VCaP (cell line): ENCODE measurements around the gene RAB3IL1.

Experiments used
- H3K27ac ChIP-seq: fragments of 450-650 bp; 2 replicates; pipeline ENCODE4 v1.5.1; 2017
- TF ChIP-seq, protein P1 (sequence below): fragments of 450-650 bp; conservative IDR thresholded peaks from 2 replicates; pipeline ENCODE4 v1.5.1; 2017; ENCODE audit warnings: mild to moderate bottlenecking, moderate library complexity

Gene RAB3IL1

DNA sequence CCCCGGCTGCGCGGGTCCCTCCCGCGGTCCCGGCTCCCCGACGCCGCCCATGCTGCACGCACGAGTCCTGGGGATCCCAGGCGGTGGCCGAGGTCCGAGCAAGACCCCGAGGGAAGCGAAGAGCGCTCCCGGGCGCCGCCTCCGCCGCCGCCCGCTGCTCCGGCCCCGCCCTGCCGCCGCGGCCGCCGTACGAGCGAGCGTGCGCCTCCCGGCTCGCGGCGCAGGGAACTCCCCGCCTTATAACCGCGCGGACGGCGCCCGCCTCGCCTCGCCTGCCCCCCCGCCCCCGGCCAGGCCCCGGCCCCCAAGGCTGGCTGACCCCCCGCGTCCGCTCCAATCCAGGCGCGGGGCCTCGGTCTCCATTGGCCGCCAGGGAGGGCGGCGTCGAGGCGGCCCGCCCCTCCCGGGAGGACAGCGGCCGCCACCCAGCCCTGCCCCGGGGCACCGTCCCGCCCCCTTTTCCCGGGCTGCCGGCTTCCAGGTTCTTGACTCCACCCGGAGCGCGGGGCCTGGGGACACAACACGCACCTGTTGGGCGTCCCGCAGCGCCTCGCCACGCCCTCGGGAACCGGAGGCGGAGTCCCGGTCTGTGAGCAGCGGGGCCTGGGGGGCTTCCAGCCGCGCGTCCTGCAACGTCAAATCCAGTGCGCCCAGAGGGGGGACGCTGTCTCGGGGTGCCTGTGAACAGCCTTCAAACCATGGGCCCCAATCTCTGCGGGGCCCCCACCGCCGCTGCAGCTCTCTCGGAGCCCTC is 25.9 kb downstream of the RAB3IL1 start, which contains the start of gene FADS3:
Gene FADS3 (minus strand): TSS at position 215 of the 754 bp plus-strand sequence. CDS start 164 bp downstream, at position 51.
- H3K27ac ChIP-seq, result peak within 1 kb of the TSS; percentile 79

DNA sequence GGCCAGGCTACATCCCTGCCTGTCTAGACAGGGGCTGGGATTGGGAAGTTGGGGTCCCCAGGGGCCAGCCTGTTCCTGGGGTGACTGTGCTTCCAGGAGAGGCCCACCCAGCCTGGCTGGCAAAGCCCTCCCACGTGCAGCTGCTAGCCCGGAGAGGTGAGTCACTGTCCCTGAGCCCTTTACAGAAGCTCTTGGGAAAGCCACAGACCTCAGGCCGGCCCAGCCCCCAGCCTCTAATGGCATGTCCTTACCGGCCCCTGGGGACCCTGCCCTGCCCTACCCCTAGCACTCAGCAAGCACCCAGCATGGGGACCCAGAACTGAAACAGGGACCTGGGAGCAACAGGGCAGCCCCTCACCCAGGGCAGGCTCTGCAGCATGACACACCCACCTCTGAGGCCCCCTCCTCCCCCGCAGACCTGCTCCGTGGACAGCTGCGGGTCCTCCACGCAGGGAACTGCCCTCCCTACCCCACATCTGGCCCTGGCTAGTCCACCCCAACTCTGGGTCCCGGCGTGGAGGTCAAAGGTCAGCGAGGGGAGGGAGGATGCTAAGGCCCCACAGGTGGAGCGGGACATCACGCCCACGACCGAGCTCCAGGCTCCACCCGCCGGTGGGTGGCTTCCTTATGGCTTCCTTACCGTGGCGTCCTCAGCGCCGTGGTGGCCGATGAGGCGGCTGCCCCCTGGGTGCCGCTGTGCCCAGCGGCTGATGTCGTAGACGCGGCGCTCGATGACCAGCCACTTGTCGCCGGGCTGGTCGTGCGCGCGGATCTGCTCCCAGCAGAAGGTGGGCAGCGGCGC is 26.6 kb downstream of the RAB3IL1 start:
- peak overlapping the region; percentile 79 for H3K27ac ChIP-seq
- TF ChIP-seq, protein P1, sequence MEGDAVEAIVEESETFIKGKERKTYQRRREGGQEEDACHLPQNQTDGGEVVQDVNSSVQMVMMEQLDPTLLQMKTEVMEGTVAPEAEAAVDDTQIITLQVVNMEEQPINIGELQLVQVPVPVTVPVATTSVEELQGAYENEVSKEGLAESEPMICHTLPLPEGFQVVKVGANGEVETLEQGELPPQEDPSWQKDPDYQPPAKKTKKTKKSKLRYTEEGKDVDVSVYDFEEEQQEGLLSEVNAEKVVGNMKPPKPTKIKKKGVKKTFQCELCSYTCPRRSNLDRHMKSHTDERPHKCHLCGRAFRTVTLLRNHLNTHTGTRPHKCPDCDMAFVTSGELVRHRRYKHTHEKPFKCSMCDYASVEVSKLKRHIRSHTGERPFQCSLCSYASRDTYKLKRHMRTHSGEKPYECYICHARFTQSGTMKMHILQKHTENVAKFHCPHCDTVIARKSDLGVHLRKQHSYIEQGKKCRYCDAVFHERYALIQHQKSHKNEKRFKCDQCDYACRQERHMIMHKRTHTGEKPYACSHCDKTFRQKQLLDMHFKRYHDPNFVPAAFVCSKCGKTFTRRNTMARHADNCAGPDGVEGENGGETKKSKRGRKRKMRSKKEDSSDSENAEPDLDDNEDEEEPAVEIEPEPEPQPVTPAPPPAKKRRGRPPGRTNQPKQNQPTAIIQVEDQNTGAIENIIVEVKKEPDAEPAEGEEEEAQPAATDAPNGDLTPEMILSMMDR, result peak; percentile 50

More for the DNA sequence above, 25.9 kb downstream of the RAB3IL1 start, which contains the start of gene FADS3:
- TF ChIP-seq, protein P1, result no peak

DNA sequence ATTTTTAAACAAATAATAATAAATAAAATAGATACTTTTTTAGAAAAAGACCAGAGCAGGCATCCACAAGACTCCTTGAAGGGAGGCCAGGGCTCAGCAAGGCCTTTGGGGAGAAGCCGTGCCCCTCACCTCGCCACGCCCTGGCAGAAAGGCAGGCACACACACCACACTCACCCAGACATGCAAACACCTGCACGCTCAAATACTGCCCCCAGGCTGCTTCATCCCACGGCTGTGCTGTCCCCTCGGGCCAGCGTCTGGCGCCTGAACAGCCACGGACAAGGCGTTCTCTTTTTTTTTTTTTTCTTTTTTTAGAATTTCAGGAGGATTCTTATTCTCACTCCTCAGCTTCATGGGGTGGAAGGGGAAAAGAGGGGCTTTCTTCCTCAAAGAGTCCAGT is 27.5 kb downstream of the RAB3IL1 start:
- TF ChIP-seq, protein P1, result no peak
- peak overlapping the region; percentile 79; the same call in 1 of the 2 replicates for H3K27ac ChIP-seq

DNA sequence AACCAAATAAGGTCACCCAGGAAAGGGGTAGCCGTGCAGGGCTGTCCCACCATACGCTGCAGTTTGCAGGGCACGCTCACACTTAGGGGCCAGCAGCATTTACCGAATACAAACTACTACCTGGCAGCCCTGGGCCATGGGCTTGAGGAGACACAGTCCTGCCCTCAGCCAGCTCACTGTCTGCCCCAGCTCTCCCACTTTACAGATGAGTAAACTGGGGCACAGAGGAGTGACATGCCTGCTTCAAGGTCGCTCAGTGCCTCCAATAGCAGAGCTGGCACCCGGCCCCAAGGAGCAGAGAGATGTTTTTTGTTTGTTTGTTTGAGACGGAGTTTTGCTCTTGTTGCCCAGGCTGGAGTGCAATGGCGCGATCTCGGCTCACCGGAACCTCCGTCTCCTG is 28.8 kb downstream of the RAB3IL1 start:
- TF ChIP-seq, protein P1, result no peak
- no peak overlapping the region for H3K27ac ChIP-seq

DNA sequence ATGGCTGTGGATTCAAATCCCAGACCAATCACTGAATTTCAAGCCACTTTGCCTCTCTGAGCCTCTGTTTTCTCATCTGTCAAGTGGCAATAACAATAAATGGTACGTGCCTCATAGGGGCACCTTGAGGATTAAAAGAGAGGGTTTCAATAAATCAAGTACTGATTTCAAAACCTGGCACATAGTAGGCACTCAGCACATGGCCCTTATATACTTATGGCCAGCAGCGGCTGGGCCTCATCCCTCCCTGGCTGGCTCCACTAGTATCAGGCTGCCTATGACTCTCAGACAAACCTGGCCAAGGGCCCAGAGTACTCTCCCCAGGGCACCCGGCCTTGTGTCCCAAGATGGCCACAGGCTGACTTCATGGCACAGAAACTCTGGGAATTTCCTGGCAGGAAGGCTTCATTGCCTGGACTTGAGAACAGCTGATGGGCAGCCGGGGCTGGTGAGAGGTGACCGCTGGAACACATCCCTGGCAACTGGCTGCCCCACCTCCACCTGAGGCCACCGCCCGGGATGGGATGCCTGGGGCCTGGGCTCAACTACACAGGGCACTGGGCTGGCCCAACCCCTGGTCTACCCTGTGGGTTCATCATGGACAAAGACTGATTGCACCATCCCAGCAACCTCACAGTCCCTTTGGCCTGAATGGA is 29.4 kb downstream of the RAB3IL1 start:
- H3K27ac ChIP-seq, result no peak overlapping the region
- TF ChIP-seq, protein P1, result no peak

DNA sequence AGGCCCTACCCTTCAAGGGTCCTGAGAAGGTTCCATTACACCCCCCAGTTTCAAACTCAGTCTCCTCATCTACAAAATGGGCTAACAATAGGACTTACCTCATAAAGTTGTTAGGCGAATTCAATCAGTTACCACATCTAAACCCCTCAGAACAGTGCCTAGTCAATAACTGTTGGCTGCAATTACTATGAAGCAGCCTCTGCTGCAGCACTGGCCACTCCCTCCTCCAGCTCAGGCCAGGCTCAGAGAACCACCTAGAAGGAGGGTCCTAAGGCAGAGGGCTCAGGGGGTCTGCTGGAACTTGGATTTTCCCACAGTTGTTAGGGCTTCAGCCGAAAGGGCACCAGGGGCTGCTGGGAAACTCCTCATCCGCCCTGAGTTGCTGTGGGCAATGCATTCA is 30.7 kb downstream of the RAB3IL1 start:
- TF ChIP-seq, protein P1, result no peak
- H3K27ac ChIP-seq, result no peak overlapping the region
